ENCODE measurements around the gene HNRNPUL1. TPM values are rescaled to one million over a fixed set of nuclear protein-coding genes. Genes with fewer than 3 reads are reported as not detected.
"Not testable (repeated sequence)": the region's sequence is repeated elsewhere in the genome, so short reads cannot be mapped to it uniquely, and the experiment has no call there.

Gene HNRNPUL1
- total RNA-seq, 1 experiment from 2014 or later = 204 TPM

GRCh38 chr19:41276231-41276630 lies 12.1 kb downstream of the HNRNPUL1 start:
- DNase-seq (ENCODE audit: low spot score) = no peak

- no peak for DNase-seq (ENCODE audit: low spot score)
Observed at GRCh38 chr19:41278478-41278877, 14.3 kb downstream of the HNRNPUL1 start.

- no peak for DNase-seq (ENCODE audit: low spot score)
Observed at GRCh38 chr19:41288673-41289530, 24.7 kb downstream of the HNRNPUL1 start.

GRCh38 chr19:41289814-41290213 lies 25.6 kb downstream of the HNRNPUL1 start:
- DNase-seq (ENCODE audit: low spot score) = not testable (repeated sequence)

- DNase-seq (ENCODE audit: low spot score) = no peak
Observed at GRCh38 chr19:41294393-41294792, 30.2 kb downstream of the HNRNPUL1 start.

- DNase-seq (ENCODE audit: low spot score) = no peak
Observed at GRCh38 chr19:41295499-41295898, 31.3 kb downstream of the HNRNPUL1 start.

GRCh38 chr19:41296433-41296871 lies 32.3 kb downstream of the HNRNPUL1 start:
- DNase-seq (ENCODE audit: low spot score) = no peak

- no peak for DNase-seq (ENCODE audit: low spot score)
Observed at GRCh38 chr19:41297628-41298347, 33.6 kb downstream of the HNRNPUL1 start.

GRCh38 chr19:41298348-41298964 lies 34.3 kb downstream of the HNRNPUL1 start:
- DNase-seq (ENCODE audit: low spot score) = no peak

- DNase-seq (ENCODE audit: low spot score) = no peak
Observed at GRCh38 chr19:41299046-41299754, 35.0 kb downstream of the HNRNPUL1 start.

- DNase-seq (ENCODE audit: low spot score) = no peak
Observed at GRCh38 chr19:41299755-41300089, 35.5 kb downstream of the HNRNPUL1 start.

- DNase-seq (ENCODE audit: low spot score) = no peak
Observed at GRCh38 chr19:41300555-41300954, 36.4 kb downstream of the HNRNPUL1 start.

- DNase-seq (ENCODE audit: low spot score) = no peak
Observed at GRCh38 chr19:41302624-41303351, 38.6 kb downstream of the HNRNPUL1 start.

- no peak for DNase-seq (ENCODE audit: low spot score)
Observed at GRCh38 chr19:41303954-41304353, 39.8 kb downstream of the HNRNPUL1 start.

- no peak for DNase-seq (ENCODE audit: low spot score)
Observed at GRCh38 chr19:41304706-41305483, 40.7 kb downstream of the HNRNPUL1 start.

GRCh38 chr19:41305927-41306793 lies 42.0 kb downstream of the HNRNPUL1 start:
- DNase-seq (ENCODE audit: low spot score) = no peak

GRCh38 chr19:41307090-41307875 lies 43.1 kb downstream of the HNRNPUL1 start:
- DNase-seq (ENCODE audit: low spot score) = no peak

GRCh38 chr19:41307954-41308449 lies 43.8 kb downstream of the HNRNPUL1 start:
- no peak for DNase-seq (ENCODE audit: low spot score)

All from A172 (cell line).